RWPE2 (cell line): ENCODE data around the gene FXR2.
A peak's percentile ranks its signal among the peaks of the same experiment; 100 is the strongest.
"Not testable (repeated sequence)": the region's sequence is repeated elsewhere in the genome, so short reads cannot be mapped to it uniquely, and the experiment has no call there.

Source experiments
- ATAC-seq: fragments of 200-7000 bp; cut with Tn5 transposase; 3 replicates; pipeline ENCODE4 v1.9.1; 2021; ENCODE audit warnings: low read depth
- DNase-seq: peaks from one replicate; pipeline ENCODE4 v3.0.0-alpha.2; 2020; ENCODE audit warnings: low spot score
- H3K27ac ChIP-seq: fragments of 450-650 bp; 2 replicates; pipeline ENCODE4 v1.5.1; 2017; ENCODE audit warnings: mild to moderate bottlenecking; ENCODE audit not compliant: poor library complexity, severe bottlenecking
- H3K27me3 ChIP-seq: fragments of 250-450 bp; sonication (Bioruptor Pico); 2 replicates; pipeline ENCODE4 v1.5.1; 2021; ENCODE audit warnings: mild to moderate bottlenecking, moderate library complexity; ENCODE audit not compliant: insufficient read depth, poor library complexity, severe bottlenecking
- H3K36me3 ChIP-seq: fragments of 250-450 bp; sonication (Bioruptor Pico); 2 replicates; pipeline ENCODE4 v1.5.1; 2020; ENCODE audit warnings: low read depth, mild to moderate bottlenecking, moderate library complexity
- H3K4me1 ChIP-seq: fragments of 250-450 bp; sonication (Bioruptor Pico); 2 replicates; pipeline ENCODE4 v1.5.1; 2021; ENCODE audit warnings: mild to moderate bottlenecking, moderate library complexity; ENCODE audit not compliant: insufficient read depth, poor library complexity, severe bottlenecking
- H3K4me3 ChIP-seq: fragments of 250-450 bp; sonication (Bioruptor Pico); 2 replicates; pipeline ENCODE4 v1.5.1; 2021; ENCODE audit warnings: mild to moderate bottlenecking, moderate library complexity; ENCODE audit not compliant: severe bottlenecking
- H3K9me3 ChIP-seq: fragments of 250-450 bp; sonication (Bioruptor Pico); 2 replicates; pipeline ENCODE4 v1.5.1; 2021; ENCODE audit warnings: mild to moderate bottlenecking, moderate library complexity; ENCODE audit not compliant: severe bottlenecking
- CTCF ChIP-seq: fragments of 450-650 bp; IDR thresholded peaks from one replicate; pipeline ENCODE4 v1.5.1; 2017; ENCODE audit warnings: mild to moderate bottlenecking, moderate library complexity; ENCODE audit not compliant: poor library complexity, severe bottlenecking

The FXR2 gene

GRCh38 chr17:7613769-7614424, 800 bp downstream of the FXR2 start:
- Histone ChIP-seq H3K27me3 (no peaks in the 10 kb centered on the region), H3K9me3 (no peaks in the 10 kb centered on the region), H3K4me3 (peak overlapping the region; percentile 87), H3K27ac (peak overlapping the region; percentile 77), H3K4me1 (peaks cover 16% of the 10 kb centered on the region), H3K36me3 (peaks cover 37% of the 10 kb centered on the region)
- ATAC-seq = peak; percentile 19; the same call in 2 of the 3 replicates
- no peak for DNase-seq
- no peak for TF ChIP-seq CTCF

GRCh38 chr17:7612294-7612640, 2.4 kb downstream of the FXR2 start:
- Histone ChIP-seq H3K27me3 (no peaks in the 10 kb centered on the region), H3K9me3 (no peaks in the 10 kb centered on the region), H3K4me1 (peaks cover 16% of the 10 kb centered on the region), H3K4me3 (no peak overlapping the region), H3K27ac (no peak overlapping the region), H3K36me3 (peaks cover 47% of the 10 kb centered on the region)
- DNase-seq = no peak
- no peak for ATAC-seq
- no peak for TF ChIP-seq CTCF

- ATAC-seq (no peak), DNase-seq (no peak)
- peaks cover 49% of the 10 kb centered on the region for H3K36me3 ChIP-seq
These were observed 2.9 kb downstream of the FXR2 start for GRCh38 chr17:7611635-7612293.

GRCh38 chr17:7610641-7611040, 4.1 kb downstream of the FXR2 start:
- no peak overlapping the region for H3K27ac ChIP-seq
- no peak for TF ChIP-seq CTCF
- DNase-seq (no peak), ATAC-seq (no peak)
- H3K27me3 ChIP-seq = no peaks in the 10 kb centered on the region
- H3K4me1 ChIP-seq = peaks cover 16% of the 10 kb centered on the region
- peaks cover 60% of the 10 kb centered on the region for H3K36me3 ChIP-seq
- H3K4me3 ChIP-seq = no peak overlapping the region
- H3K9me3 ChIP-seq = no peaks in the 10 kb centered on the region

More at GRCh38 chr17:7611635-7612293, 2.9 kb downstream of the FXR2 start:
- Histone ChIP-seq H3K27ac (no peak overlapping the region), H3K4me3 (no peak overlapping the region), H3K27me3 (no peaks in the 10 kb centered on the region), H3K4me1 (peaks cover 16% of the 10 kb centered on the region), H3K9me3 (no peaks in the 10 kb centered on the region)
- no peak for TF ChIP-seq CTCF

- Histone ChIP-seq H3K9me3 (no peaks in the 10 kb centered on the region), H3K36me3 (peaks cover 81% of the 10 kb centered on the region), H3K27me3 (no peaks in the 10 kb centered on the region), H3K4me1 (no peaks in the 10 kb centered on the region), H3K27ac (no peak overlapping the region), H3K4me3 (no peak overlapping the region)
- no peak for ATAC-seq
- no peak for DNase-seq
- no peak for TF ChIP-seq CTCF
These were observed 8.4 kb downstream of the FXR2 start for GRCh38 chr17:7606280-7606679.

- H3K36me3 ChIP-seq = peaks cover 98% of the 10 kb centered on the region
- ATAC-seq, H3K27me3 ChIP-seq, H3K4me3 ChIP-seq, H3K9me3 ChIP-seq, DNase-seq, H3K27ac ChIP-seq, H3K4me1 ChIP-seq: not testable (repeated sequence)
These were observed 17.1 kb downstream of the FXR2 start for GRCh38 chr17:7597561-7597960.
